Heart left ventricle (tissue), 16 donors: ENCODE results near the gene NDFIP2. TPM values are rescaled to one million over a fixed set of nuclear protein-coding genes. Genes with fewer than 3 reads are reported as not detected.

Experiments
- ATAC-seq, 4 donors: fragments of 200-7000 bp; cut with Tn5 transposase; one replicate each; pipeline ENCODE4 v1.9.1; 2020 to 2022; ENCODE audit warnings: moderate library complexity in 4 of 4, mild to moderate bottlenecking in 3 of 4, moderate number of reproducible peaks in 1 of 4
- DNase-seq, 5 donors: peaks; one replicate each; pipeline ENCODE4 v3.0.0-alpha.2; 2020
- H3K27ac ChIP-seq, 12 donors: fragments of 200-600 bp; sonication (generic) in 4 of 12; one replicate each; pipeline versions ENCODE4 v1.5.0 to v1.8.0; 2016 to 2022; ENCODE audit warnings: mild to moderate bottlenecking in 2 of 12
- H3K27me3 ChIP-seq, 9 donors: fragments of 200-600 bp; sonication (generic) in 2 of 9; one replicate each; pipeline versions ENCODE4 v1.5.1 to v1.8.0; 2016 to 2022; ENCODE audit warnings: mild to moderate bottlenecking in 3 of 9
- H3K36me3 ChIP-seq, 9 donors: fragments of 200-600 bp; sonication (generic) in 2 of 9; one replicate each; pipeline versions ENCODE4 v1.5.0 to v1.8.0; 2018 to 2022; ENCODE audit warnings: mild to moderate bottlenecking in 2 of 9
- H3K4me1 ChIP-seq, 12 donors: fragments of 200-600 bp; sonication (generic) in 4 of 12; one replicate each; pipeline versions ENCODE4 v1.5.0 to v1.8.0; 2016 to 2022; ENCODE audit warnings: mild to moderate bottlenecking in 3 of 12
- H3K4me3 ChIP-seq, 12 donors: fragments of 200-600 bp; sonication (generic) in 4 of 12; one replicate each; pipeline versions ENCODE4 v1.5.0 to v1.8.0; 2017 to 2022; ENCODE audit warnings: mild to moderate bottlenecking in 9 of 12, moderate library complexity in 4 of 12
- H3K9me3 ChIP-seq, 12 donors: fragments of 200-600 bp; sonication (generic) in 4 of 12; one replicate each; pipeline versions ENCODE4 v1.5.0 to v1.8.0; 2016 to 2022; ENCODE audit warnings: mild to moderate bottlenecking in 1 of 12
- CTCF ChIP-seq, 12 donors: fragments of 200-600 bp; sonication (generic) in 4 of 12; IDR thresholded peaks; one replicate each; pipeline versions ENCODE4 v1.5.0 to v1.8.0; 2018 to 2022; ENCODE audit warnings: antibody characterized with exemption in 12 of 12, mild to moderate bottlenecking in 5 of 12
- POLR2A ChIP-seq, 2 donors: fragments of 450-650 bp; IDR thresholded peaks; one replicate each; pipeline ENCODE4 v1.6.1; 2017; ENCODE audit warnings: antibody characterized with exemption in 2 of 2, mild to moderate bottlenecking in 2 of 2, moderate library complexity in 2 of 2
- WGBS, 4 donors: extraction: QIAGEN DNeasy Blood & Tissue Kit in 2 of 4; methylation state at CpG; one replicate each; pipeline versions ENCODE4 v1.1.5 to v1.1.7; 2013 to 2018; 5-methylcytosine and 5-hydroxymethylcytosine counted together
- intact Hi-C, 10 donors: fragments of 100-400 bp; cut with DNase I; formaldehyde crosslinking; loops; one replicate each; pipeline versions ENCODE4 v1.11.1 to v1.14.2; 2022
- polyA plus RNA-seq, 2 donors: library from polyadenylated mRNA; stranded (reverse); fragments of 200-250 nt; gene quantifications; one replicate each; pipeline ENCODE4 v1.2.3, GENCODE V29; 2013
- total RNA-seq, 9 donors: library from RNA; depleted of rRNA in 2 of 9; stranded (reverse); fragments of >200 nt in 2 of 9; fragmentation: NEBNext Ultra II Directional in 3 of 9; extraction: Animal tissue kit (Norgen Biotek cat#: 25700) in 3 of 9; gene quantifications; one replicate each; pipeline versions ENCODE4 v1.1.0 to v1.2.4, GENCODE V29; 2016 to 2023
- donor health status: ischemic (EF 13 %, LVEDD 7.1; RV severe dilation, severe dysfunction).
- donor health status: healthy with polysubstance abuse.
- donor health status: DM: no; HTN: yes; CAD: no.
- donor health status: DM: no; HTN: no; CAD: no.
- donor health status: ischemic (EF 25% LVEDD 6.9; RV normal size, moderate dysfunction).
- donor health status: ischemic (EF 25% LVEDD 5.7; RV mildly dilated, moderate dysfunction).
- donor health status: healthy.
- donor health status: DM: yes; HTN: yes; CAD: no.
- donor health status: ischemic (EF 35%, LVEDD 5.7; RV mildly dilated, moderate dysfunction).
- donor health status: nonischemic (EF 11% LVEDD 7.7; RV severe dilation, severe dysfunction).
- donor health status: DM: yes; HTN: yes; CAD: no.
- donor health status: PGD.
- donor health status: ischemic (EF 29% LVEDD 5.4; RV normal size, mild dysfunction).
- donor health status: nonischemic (EF 23%, LVEDD 6.1; RV moderate dilation, normal function).

Gene NDFIP2
- total and polyA plus RNA-seq, 11 donors, result 14.2 to 42.6 (median 32.1) TPM

DNA sequence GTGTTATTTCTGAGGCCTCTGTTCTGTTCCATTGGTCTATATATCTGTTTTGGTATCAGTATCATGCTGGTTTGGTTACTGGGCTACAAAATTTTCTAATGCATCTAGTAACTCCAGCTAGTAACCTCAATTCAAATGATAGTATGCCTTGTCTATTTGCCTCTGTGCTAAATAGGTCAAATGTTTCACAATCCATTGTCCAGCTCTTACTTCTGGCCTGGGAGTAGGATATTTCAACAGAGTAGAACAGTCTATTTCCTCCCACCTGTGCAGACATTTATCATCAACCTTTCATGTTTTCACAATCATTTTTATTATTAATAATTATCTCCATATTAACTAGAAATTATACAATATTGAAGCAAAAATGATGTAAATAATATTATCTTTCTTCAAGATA is 18.1 kb upstream of the NDFIP2 start:
- DNase-seq (no peak), ATAC-seq (no peak)
- no peaks in the 10 kb centered on the region for H3K9me3 ChIP-seq
- no peak overlapping the region for H3K4me3 ChIP-seq
- H3K36me3 ChIP-seq, result no peaks in the 10 kb centered on the region
- TF ChIP-seq POLR2A (IDR thresholded peaks at IDR 0.05) (no peak), CTCF (IDR thresholded peaks at IDR 0.05) (no peak)
- no peaks in the 10 kb centered on the region for H3K27me3 ChIP-seq
- H3K4me1 ChIP-seq, result no peaks in the 10 kb centered on the region
- intact Hi-C loops, result no loop called here
- no peak overlapping the region for H3K27ac ChIP-seq

GRCh38 chr13:79463604-79464003 is 17.4 kb upstream of the NDFIP2 start:
- ATAC-seq (no peak), DNase-seq (no peak)
- Histone ChIP-seq H3K36me3 (no peaks in the 10 kb centered on the region), H3K27ac (no peak overlapping the region), H3K4me1 (no peaks in the 10 kb centered on the region), H3K27me3 (no peaks in the 10 kb centered on the region), H3K9me3 (no peaks in the 10 kb centered on the region), H3K4me3 (no peak overlapping the region)
- intact Hi-C loops, result no loop called here
- 94 to 100% (median 96%) methylated on average over 1 of the region's 1 CpG for WGBS, 4 donors
- no peak for TF ChIP-seq CTCF (IDR thresholded peaks at IDR 0.05)
- no peak for TF ChIP-seq POLR2A (IDR thresholded peaks at IDR 0.05)

GRCh38 chr13:79466872-79467271 is 14.1 kb upstream of the NDFIP2 start:
- DNase-seq (no peak), ATAC-seq (no peak)
- Histone ChIP-seq H3K36me3 (no peaks in the 10 kb centered on the region), H3K4me1 (no peaks in the 10 kb centered on the region), H3K4me3 (no peak overlapping the region), H3K27me3 (no peaks in the 10 kb centered on the region), H3K9me3 (no peaks in the 10 kb centered on the region), H3K27ac (no peak overlapping the region)
- 49 to 59% (median 54%) methylated on average over 2 of the region's 2 CpGs for WGBS, 4 donors
- TF ChIP-seq POLR2A (IDR thresholded peaks at IDR 0.05) (no peak), CTCF (IDR thresholded peaks at IDR 0.05) (no peak)
- intact Hi-C loops, result no loop called here

GRCh38 chr13:79468402-79468801 is 12.6 kb upstream of the NDFIP2 start:
- Histone ChIP-seq H3K4me3 (no peak overlapping the region), H3K27ac (no peak overlapping the region), H3K27me3 (peaks cover 0 to 3% (median 0%) of the 10 kb centered on the region in 9 donors), H3K4me1 (no peaks in the 10 kb centered on the region), H3K9me3 (no peaks in the 10 kb centered on the region), H3K36me3 (no peaks in the 10 kb centered on the region)
- DNase-seq (no peak), ATAC-seq (no peak)
- 81 to 90% (median 88%) methylated on average over 1 of the region's 1 CpG for WGBS, 4 donors
- intact Hi-C loops, result no loop called here
- TF ChIP-seq CTCF (IDR thresholded peaks at IDR 0.05) (no peak), POLR2A (IDR thresholded peaks at IDR 0.05) (no peak)
